Keratinocyte (primary cell): ENCODE measurements around the gene MYRFL.

Source experiments
- EZH2 ChIP-seq: IDR thresholded peaks from one replicate; pipeline ENCODE4 v1.6.1; 2012; ENCODE audit warnings: inconsistent platforms, mild to moderate bottlenecking, low read length, moderate library complexity
- TF ChIP-seq, protein P1 (sequence below), 3 experiments: IDR thresholded peaks in 1 of 3; conservative IDR thresholded peaks in 1 of 3; optimal IDR thresholded peaks in 1 of 3; 2 replicates in 2 of 3; 3 replicates in 1 of 3; pipeline versions ENCODE3 to v1.5.1; 2011; ENCODE audit warnings: low read length in 3 of 3, mild to moderate bottlenecking in 3 of 3, moderate library complexity in 2 of 3, control low read depth in 1 of 3, inconsistent platforms in 1 of 3; ENCODE audit not compliant: insufficient read depth in 2 of 3; ENCODE audit errors: extremely low read depth in 1 of 3

DNA sequence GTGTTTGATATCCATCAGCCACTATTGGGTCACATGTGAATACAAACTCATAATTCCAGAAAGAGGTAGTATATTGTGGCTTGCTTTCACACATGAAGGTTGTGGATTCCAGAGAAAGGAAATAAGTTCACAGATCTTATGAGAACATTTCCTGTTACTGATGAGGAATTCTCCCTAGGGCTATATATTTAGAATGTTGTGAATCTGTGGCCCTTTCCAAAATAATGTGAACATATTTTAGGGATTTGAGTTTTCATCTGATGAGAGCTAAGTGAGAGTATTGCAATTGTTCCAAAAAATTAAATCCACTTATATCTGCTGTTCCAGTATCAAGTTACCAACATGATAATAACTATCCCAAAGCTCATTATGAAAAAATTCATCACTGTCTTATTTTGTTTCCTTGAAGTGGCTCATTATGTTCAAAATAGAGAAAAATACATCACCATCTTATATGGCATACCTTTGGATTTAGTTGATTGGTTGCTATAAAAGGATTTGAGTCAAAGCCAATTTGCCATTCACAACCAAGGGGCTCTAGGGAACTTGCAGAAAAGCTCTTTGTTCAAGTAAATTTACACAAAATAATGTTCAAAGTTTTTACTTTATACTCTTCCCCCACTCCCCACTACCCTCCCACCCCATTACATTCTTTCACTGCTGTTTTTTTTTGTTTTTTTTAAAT is 76.3 kb downstream of the MYRFL start:
- TF ChIP-seq EZH2, result no peak
- TF ChIP-seq, protein P1, sequence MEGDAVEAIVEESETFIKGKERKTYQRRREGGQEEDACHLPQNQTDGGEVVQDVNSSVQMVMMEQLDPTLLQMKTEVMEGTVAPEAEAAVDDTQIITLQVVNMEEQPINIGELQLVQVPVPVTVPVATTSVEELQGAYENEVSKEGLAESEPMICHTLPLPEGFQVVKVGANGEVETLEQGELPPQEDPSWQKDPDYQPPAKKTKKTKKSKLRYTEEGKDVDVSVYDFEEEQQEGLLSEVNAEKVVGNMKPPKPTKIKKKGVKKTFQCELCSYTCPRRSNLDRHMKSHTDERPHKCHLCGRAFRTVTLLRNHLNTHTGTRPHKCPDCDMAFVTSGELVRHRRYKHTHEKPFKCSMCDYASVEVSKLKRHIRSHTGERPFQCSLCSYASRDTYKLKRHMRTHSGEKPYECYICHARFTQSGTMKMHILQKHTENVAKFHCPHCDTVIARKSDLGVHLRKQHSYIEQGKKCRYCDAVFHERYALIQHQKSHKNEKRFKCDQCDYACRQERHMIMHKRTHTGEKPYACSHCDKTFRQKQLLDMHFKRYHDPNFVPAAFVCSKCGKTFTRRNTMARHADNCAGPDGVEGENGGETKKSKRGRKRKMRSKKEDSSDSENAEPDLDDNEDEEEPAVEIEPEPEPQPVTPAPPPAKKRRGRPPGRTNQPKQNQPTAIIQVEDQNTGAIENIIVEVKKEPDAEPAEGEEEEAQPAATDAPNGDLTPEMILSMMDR (optimal IDR thresholded peaks at IDR 0.05 in 1 of 3, IDR thresholded peaks at IDR 0.05 in 1 of 3, conservative IDR thresholded peaks at IDR 0.05 in 1 of 3; ENCODE audit: extremely low read depth in 1 of 3, insufficient read depth in 2 of 3, low read length in 3 of 3), result no peak
